ENCODE results near the gene MIDN.

MIDN gene

GRCh38 chr19:1270854-1271527 is 22.6 kb downstream of the MIDN start:
- no peak for DNase-seq

- no peak for DNase-seq
Observed at GRCh38 chr19:1271528-1272422, 23.4 kb downstream of the MIDN start.

- no peak for DNase-seq
Observed at GRCh38 chr19:1272423-1273262, 24.3 kb downstream of the MIDN start.

- no peak for DNase-seq
Observed at GRCh38 chr19:1273263-1274041, 25.1 kb downstream of the MIDN start.

- no peak for DNase-seq
Observed at GRCh38 chr19:1274081-1274851, 25.9 kb downstream of the MIDN start.

- no peak for DNase-seq
Observed at GRCh38 chr19:1274852-1275259, 26.5 kb downstream of the MIDN start.

- peak; percentile 97 to 98 (median 98) for DNase-seq
Observed at GRCh38 chr19:1275260-1275975, 27.0 kb downstream of the MIDN start, which contains the start of gene FAM174C. FAM174C (plus strand) TSS chr19:1275530; CDS start chr19:1275550, 20 bp downstream.

GRCh38 chr19:1275976-1276627 is 27.7 kb downstream of the MIDN start:
- DNase-seq, result no peak

- peak; percentile 25 to 67 (median 55) for DNase-seq
Observed at GRCh38 chr19:1276628-1277022, 28.2 kb downstream of the MIDN start.

- DNase-seq, result no peak
Observed at GRCh38 chr19:1277061-1277460, 28.7 kb downstream of the MIDN start.

- no peak for DNase-seq
Observed at GRCh38 chr19:1278074-1278473, 29.7 kb downstream of the MIDN start.

GRCh38 chr19:1278713-1279660 is 30.6 kb downstream of the MIDN start:
- no peak for DNase-seq

- peak; percentile 77 to 87 (median 81) for DNase-seq
Observed at GRCh38 chr19:1279782-1280341, 31.5 kb downstream of the MIDN start.

GRCh38 chr19:1280636-1281568 is 32.5 kb downstream of the MIDN start:
- DNase-seq, result no peak

- DNase-seq, result no peak
Observed at GRCh38 chr19:1281569-1282287, 33.3 kb downstream of the MIDN start.

GRCh38 chr19:1282588-1283206 is 34.3 kb downstream of the MIDN start:
- DNase-seq, result no peak
